ENCODE data around the gene MAST3. TPM values are rescaled to one million over a fixed set of nuclear protein-coding genes. Genes with fewer than 3 reads are reported as not detected.

Gene MAST3
- total RNA-seq, 3 donors from 2014 or later = 25.2 to 37.3 (median 34.7) TPM

DNA sequence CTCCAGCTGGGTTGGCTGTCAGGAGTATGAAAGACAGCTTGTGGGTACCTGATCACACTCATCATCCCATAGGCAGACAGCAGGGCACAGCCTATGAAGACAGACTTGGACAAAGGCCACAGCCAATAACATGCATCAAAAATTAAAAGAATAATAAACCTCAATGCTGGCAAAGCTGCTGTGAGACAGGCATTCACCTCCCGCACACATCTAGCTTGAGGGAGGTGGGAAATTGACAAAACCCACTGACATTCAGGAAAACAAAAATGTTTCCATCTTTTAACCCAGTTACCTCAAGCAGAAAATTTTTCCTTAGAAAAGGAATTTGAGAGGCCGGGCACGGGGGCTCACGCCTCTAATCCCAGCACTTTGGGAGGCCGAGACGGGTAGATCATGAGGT lies 25.2 kb upstream of the MAST3 start:
- TF ChIP-seq, protein P1, sequence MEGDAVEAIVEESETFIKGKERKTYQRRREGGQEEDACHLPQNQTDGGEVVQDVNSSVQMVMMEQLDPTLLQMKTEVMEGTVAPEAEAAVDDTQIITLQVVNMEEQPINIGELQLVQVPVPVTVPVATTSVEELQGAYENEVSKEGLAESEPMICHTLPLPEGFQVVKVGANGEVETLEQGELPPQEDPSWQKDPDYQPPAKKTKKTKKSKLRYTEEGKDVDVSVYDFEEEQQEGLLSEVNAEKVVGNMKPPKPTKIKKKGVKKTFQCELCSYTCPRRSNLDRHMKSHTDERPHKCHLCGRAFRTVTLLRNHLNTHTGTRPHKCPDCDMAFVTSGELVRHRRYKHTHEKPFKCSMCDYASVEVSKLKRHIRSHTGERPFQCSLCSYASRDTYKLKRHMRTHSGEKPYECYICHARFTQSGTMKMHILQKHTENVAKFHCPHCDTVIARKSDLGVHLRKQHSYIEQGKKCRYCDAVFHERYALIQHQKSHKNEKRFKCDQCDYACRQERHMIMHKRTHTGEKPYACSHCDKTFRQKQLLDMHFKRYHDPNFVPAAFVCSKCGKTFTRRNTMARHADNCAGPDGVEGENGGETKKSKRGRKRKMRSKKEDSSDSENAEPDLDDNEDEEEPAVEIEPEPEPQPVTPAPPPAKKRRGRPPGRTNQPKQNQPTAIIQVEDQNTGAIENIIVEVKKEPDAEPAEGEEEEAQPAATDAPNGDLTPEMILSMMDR (IDR thresholded peaks at IDR 0.05) = no peak
- no peak for ATAC-seq
- Histone ChIP-seq H3K36me3 (ENCODE audit: low read depth) (no peaks in the 10 kb centered on the region), H3K9me3 (no peaks in the 10 kb centered on the region), H3K4me1 (ENCODE audit: low read depth) (no peaks in the 10 kb centered on the region), H3K4me3 (no peak overlapping the region)
- intact Hi-C loops (cut with DNase I, micrococcal nuclease) = no loop called here
- DNase-seq = no peak

DNA sequence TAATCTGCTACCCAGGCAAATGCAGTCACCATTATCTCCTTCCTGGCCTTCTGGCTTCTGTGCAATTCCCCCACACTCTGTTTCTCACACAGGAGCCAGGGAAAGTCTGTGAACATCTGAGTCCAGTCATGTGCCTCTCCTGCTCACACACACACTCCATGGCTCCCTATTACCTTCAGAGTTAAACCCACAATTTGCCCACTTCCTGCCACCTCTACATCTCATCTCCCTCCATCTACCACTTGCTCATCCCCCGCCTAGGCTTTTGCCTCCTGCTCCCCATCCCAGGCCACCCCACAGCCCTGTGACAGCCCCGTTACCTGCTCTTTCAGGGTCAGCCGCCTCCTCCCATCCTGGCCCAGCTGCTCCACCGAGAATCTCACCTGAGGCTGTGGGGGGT lies 24.4 kb upstream of the MAST3 start:
- no peaks in the 10 kb centered on the region for H3K36me3 ChIP-seq (ENCODE audit: low read depth)
- no peaks in the 10 kb centered on the region for H3K4me1 ChIP-seq (ENCODE audit: low read depth)
- TF ChIP-seq, protein P1 (IDR thresholded peaks at IDR 0.05) = no peak
- H3K4me3 ChIP-seq = no peak overlapping the region
- ATAC-seq (no peak), DNase-seq (no peak)
- H3K9me3 ChIP-seq = no peaks in the 10 kb centered on the region
- intact Hi-C loops (cut with DNase I, micrococcal nuclease) = no loop called here

GRCh38 chr19:18074192-18074591 lies 23.4 kb upstream of the MAST3 start:
- H3K4me3 ChIP-seq = no peak overlapping the region
- intact Hi-C loops (cut with DNase I, micrococcal nuclease) = no loop called here
- no peaks in the 10 kb centered on the region for H3K4me1 ChIP-seq (ENCODE audit: low read depth)
- TF ChIP-seq, protein P1 (IDR thresholded peaks at IDR 0.05) = no peak
- no peaks in the 10 kb centered on the region for H3K36me3 ChIP-seq (ENCODE audit: low read depth)
- no peak for ATAC-seq
- DNase-seq = no peak
- H3K9me3 ChIP-seq = no peaks in the 10 kb centered on the region

GRCh38 chr19:18083929-18084684 lies 13.5 kb upstream of the MAST3 start:
- ATAC-seq (no peak), DNase-seq (no peak)
- intact Hi-C loops (cut with DNase I, micrococcal nuclease) = no loop called here
- H3K4me3 ChIP-seq = no peak overlapping the region
- no peaks in the 10 kb centered on the region for H3K36me3 ChIP-seq (ENCODE audit: low read depth)
- TF ChIP-seq, protein P1 (IDR thresholded peaks at IDR 0.05) = no peak
- no peaks in the 10 kb centered on the region for H3K4me1 ChIP-seq (ENCODE audit: low read depth)
- no peaks in the 10 kb centered on the region for H3K9me3 ChIP-seq

DNA sequence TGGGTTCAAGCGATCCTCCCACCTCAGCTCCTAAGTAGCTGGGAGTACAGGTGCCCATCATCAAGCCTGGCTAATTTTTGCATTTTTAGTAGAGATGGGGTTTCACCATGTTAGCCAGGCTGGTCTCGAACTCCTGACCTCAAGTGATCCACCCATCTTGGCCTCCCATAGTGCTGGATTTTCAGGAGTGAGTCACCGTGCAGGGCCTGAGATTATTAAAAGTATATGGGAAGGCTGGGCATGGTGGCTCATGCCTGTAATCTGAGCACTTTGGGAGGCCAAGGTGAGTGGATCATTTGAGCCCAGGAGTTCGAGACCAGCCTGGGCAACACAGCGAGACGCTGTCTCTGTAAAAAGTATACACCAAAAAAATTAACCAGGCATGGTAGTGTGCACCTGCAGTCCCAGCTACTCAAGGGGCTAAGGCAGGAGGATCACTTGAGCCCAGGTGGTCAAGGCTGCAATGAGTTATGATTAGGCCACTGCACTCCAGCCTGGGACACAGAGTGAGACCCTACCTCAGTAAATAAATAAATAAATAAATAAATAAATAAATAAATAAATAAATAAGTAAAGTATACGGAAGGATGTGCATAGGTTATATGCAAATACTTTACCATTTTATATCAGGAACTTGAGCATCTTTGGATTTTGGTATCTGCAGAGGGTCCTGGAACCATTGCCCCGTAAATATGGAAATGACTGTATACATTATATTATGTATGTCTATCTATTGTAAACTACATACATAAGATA lies 11.7 kb upstream of the MAST3 start:
- Histone ChIP-seq H3K9me3 (no peaks in the 10 kb centered on the region), H3K4me3 (no peak overlapping the region), H3K4me1 (ENCODE audit: low read depth) (peaks cover 2% of the 10 kb centered on the region), H3K36me3 (ENCODE audit: low read depth) (no peaks in the 10 kb centered on the region)
- ATAC-seq (no peak), DNase-seq (no peak)
- intact Hi-C loops (cut with DNase I, micrococcal nuclease) = no loop called here
- TF ChIP-seq, protein P1 (IDR thresholded peaks at IDR 0.05) = no peak
